ENCODE data around the gene MLLT1. TPM values are rescaled to one million over a fixed set of nuclear protein-coding genes. Genes with fewer than 3 reads are reported as not detected.

Gene MLLT1
- total RNA-seq, 2 donors from 2014 or later: 49.2 to 52.0 TPM

DNA sequence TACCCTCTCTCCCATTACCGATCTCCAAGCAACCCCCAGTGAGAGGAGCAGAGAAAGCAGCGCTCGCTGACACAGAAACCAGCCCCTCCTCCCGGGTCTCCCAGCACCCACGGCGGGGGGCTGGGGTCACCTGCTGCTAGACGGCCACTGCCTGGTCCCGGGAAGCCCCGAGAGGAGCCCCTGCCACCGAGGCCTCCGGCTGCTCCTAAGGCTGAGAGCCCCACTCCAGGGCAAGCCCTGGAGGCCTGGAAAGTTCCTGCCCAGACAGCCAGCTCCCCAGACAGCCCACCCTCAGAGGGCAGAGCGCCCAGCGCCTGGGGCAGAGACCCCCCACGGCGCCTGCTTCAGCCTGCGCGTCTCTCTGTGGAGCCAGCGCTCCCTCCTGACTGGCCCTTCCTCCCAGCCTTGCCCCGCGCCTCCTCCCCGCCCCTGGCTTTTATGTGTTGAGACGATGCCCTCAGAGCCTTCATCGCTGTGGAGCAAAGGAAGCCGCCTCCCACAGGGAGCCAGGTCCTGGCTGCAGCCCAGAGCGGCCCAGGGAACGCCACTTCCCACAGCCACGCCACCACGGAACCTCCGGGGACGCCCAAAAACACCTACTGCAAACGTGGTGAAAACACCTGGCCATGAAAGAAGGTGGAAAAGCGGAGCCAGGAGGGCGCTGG lies 51.1 kb downstream of the MLLT1 start:
- intact Hi-C loops (cut with DNase I): loop anchor here in 1 of 2 donors (1.0 to 10.0 kb wide), 2 partner anchors 12 to 186 kb away; no protein-coding TSS in a partner anchor
- no peak for DNase-seq (ENCODE audit: low spot score)

DNA sequence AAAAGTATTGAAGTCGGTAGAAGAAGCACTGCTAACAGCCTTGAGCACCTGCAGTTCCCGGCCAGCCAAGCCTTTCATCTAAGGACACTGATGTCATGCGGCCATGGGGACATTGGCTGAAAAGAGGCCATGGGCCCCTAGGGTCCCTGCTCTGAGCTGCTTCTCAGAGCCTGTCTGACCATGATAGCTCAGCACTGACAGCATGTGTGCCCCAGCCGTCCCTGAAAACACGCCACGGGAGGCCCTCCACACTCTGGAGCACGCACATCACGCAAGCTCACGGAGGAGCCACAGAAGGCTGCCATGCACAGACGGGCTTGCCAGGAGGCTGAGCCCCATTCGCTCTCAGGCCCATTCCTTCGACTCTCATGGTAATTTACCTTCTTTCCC lies 51.8 kb downstream of the MLLT1 start:
- no peak for DNase-seq (ENCODE audit: low spot score)
- intact Hi-C loops (cut with DNase I): loop anchor here in 1 of 2 donors (10.0 kb wide), 1 partner anchor 187 kb away; no protein-coding TSS in a partner anchor

DNA sequence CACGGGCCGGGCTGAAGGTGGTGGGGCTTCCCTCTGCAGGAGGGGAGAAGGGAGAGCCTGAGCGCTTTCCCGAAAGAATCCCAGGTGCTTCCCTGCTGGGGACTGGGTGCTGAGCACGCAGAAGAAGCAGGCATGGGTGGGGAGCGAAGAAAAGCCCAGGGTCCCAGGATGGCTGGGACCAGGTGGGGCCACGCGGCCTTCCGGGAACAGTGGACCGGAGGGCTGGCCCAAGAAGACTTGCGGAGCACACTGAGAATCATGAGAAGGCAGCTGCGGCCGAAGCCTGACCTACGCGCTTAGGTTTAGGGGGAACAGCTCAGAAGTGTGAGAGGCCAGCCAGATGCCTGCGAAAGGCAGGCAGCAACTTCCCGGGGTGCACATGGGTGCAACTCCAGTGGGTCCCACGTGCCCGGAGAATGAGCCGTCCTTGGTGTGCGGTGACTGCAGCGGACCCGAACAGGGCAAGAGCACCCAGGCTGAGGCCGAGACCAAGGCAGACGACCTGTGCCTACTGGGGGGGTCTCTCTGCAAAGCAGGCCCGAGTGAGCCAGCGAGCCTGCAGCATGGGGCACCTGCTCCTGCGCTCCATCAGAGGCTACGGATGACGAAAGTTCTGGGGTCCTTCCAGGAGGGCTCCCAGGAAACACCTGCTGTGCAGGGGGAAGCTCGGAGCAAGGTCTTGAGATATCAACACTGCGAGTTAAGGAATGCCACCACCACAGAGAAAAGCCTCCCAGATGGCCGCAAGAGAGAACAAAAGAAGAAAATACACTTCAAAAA lies 52.4 kb downstream of the MLLT1 start:
- intact Hi-C loops (cut with DNase I): loop anchor here in 1 of 2 donors (10.0 kb wide), 1 partner anchor 187 kb away; no protein-coding TSS in a partner anchor
- no peak for DNase-seq (ENCODE audit: low spot score)

DNA sequence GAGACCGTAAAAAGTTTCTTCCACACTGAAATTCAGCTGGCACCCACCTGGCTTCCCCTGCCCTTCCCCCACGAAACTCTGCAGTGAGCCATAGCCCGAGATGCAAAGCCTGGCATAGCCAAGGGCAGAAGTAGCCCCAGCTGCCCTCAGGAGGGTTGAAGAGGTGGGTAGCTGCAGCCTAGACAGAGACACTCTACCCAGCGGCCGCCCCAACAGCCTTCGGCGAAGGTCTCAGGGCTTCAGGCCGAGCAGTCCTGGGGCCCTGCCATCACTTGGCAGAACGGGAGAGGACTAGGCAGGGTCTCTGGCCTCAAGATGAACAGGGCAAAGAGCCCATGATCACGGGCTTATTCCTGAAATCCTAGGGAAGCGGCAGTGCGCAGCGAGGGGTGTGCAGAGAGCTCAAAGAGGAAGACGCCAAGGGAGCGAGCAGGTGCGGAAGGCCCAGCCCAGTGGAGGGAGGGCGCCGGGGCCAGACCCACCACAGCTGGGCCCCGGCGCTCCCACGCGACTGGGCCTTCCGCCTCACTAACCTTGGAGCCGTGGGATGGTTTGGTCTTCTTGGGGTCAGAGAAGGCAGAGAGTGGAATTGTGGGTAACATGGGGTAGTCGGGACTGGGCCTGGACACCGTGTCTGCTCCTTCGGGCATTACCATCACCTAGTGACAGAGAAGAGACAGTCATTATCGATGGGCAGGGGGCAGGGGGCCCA lies 53.2 kb downstream of the MLLT1 start:
- intact Hi-C loops (cut with DNase I): loop anchor here in 1 of 2 donors (10.0 kb wide), 1 partner anchor 188 kb away; no protein-coding TSS in a partner anchor

DNA sequence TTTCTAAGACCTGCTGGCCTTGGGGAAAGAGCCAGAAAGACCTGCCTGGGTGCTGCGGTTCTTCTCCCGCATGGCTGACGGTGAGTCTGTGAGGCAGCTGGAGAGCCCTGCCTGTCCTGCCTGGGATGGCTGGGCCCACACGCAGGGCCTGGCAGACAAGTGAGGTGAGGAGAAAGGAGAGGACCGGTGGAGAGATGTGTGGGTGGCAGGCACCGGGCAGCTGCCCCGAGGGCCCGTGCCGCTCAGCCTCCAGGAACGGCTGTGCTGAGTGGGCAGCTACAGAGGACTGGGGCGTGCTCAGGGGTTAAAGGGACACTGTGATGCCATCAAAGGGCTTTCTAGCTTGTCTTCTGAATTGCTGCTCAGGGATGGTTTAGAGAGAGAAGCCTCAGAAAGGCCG lies 53.8 kb downstream of the MLLT1 start:
- intact Hi-C loops (cut with DNase I): loop anchor here in 1 of 2 donors (10.0 kb wide), 1 partner anchor 189 kb away; no protein-coding TSS in a partner anchor
- no peak for DNase-seq (ENCODE audit: low spot score)

More for the DNA sequence above, 53.2 kb downstream of the MLLT1 start:
- no peak for DNase-seq (ENCODE audit: low spot score)

DNA sequence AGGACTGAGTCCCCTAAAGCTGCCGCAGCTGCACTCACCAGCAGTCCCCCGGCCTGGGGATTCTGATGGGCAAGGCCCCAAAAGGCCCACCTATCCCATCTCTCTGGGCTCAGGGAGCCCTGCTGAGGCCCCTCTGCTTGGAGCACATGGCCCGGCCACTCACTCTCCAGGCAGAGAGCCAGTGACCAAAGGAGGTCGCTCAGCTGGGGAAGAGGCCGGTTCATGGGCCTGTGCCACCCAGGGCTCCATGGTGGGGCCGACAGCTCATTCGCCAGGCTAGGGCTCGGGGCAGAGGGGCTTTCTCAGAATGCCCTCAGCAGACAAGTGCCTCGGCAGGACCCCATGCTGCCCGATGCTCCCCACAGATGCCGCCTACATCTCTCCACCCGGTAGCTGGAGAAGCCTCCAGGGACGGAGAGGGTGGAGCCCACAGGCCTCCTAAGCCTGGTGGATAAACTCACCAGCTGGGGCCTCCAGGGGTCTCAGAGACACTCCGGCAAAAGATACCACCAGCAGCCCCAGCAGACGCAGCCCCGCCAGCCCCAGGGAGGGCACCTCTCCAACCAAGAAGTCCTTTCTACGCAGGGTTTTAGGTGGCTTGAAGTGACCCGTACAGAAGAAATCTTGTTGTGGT lies 54.4 kb downstream of the MLLT1 start:
- intact Hi-C loops (cut with DNase I): loop anchor here in 1 of 2 donors (10.0 kb wide), 1 partner anchor 189 kb away; no protein-coding TSS in a partner anchor
- no peak for DNase-seq (ENCODE audit: low spot score)

DNA sequence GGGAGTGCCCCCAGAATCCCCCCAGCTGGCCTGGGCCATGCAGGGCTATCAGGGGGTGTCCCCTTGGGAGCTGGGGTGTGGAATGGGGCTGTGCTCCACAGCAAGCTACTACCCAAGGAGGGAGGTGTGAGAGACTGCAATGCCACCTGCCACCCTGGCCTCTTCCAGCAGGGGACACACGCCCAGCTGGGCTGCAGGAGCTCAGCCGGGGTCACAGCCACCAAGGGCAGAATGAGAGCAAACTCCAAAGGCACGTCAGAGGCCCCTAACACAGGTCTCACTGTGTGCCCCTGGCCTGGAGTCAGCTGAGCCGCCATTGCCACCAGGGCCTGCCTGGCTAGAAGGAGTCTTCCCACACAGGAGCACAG lies 55.5 kb downstream of the MLLT1 start:
- DNase-seq (ENCODE audit: low spot score): no peak
- intact Hi-C loops (cut with DNase I): loop anchor here (5.0 to 10.0 kb wide), 2 partner anchors 78 to 191 kb away; no protein-coding TSS in a partner anchor

DNA sequence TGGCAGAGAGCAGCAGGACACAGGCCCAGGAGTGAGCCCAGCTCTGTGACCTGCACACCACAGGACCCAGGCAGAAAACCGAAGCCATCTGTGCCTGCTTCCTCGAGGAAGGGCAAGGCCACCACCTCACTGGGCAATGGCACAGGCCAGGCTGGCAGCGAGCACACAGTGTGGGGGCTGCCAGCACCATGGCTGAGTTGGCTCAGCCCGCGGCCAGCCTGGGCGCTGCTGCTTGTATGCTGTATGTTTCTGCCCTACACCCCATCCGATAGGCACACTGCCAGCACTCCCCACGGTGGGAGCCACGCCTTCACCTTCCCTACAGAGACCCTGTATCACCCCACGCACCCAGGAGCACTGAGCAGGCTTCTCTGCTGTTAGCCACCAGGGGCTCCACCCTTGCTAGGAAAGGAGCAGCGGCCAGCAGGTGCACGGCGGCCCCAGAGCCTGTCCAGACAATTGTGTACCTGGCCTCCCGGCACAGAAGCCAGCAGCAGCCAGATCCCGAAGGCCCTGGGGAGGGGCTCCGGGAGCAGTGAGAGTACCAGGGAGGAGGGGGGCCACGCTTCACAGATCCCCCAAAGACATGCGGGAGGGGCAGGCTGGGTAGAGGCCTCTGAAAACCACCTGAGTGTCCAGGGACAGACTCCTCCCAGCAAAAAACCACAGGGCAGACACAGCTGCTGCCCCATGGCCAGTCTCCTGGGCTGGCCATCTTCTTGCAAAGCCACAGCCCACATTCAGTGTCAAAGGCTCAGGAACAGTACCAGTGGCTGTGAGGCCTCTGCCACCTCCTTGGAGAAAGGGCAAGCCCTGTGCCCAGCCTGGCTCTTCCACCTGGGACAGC lies 56.1 kb downstream of the MLLT1 start:
- intact Hi-C loops (cut with DNase I): loop anchor here (5.0 to 10.0 kb wide), 2 partner anchors 79 to 191 kb away; no protein-coding TSS in a partner anchor
- no peak for DNase-seq (ENCODE audit: low spot score)

DNA sequence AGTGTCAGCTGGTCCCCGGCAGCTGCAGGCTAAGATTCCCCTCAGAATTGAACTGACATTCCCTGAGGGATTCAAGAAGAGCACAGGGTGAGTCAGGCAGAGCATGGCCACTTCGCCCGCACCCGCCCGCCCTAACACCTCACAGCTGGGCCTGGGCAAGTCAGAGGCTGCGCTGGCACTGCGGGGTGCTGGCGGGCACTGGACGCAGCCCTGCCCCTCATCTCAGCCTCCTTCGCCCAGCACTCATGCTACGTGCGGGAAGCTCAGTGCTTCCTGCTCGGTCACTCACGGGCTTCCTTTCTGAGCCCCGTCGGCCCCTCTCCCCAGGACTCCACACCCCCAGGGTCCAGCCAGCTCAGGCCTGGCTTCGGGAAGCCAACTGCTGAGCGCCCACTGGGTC lies 56.9 kb downstream of the MLLT1 start:
- no peak for DNase-seq (ENCODE audit: low spot score)
- intact Hi-C loops (cut with DNase I): loop anchor here (5.0 to 10.0 kb wide), 2 partner anchors 79 to 192 kb away; no protein-coding TSS in a partner anchor

DNA sequence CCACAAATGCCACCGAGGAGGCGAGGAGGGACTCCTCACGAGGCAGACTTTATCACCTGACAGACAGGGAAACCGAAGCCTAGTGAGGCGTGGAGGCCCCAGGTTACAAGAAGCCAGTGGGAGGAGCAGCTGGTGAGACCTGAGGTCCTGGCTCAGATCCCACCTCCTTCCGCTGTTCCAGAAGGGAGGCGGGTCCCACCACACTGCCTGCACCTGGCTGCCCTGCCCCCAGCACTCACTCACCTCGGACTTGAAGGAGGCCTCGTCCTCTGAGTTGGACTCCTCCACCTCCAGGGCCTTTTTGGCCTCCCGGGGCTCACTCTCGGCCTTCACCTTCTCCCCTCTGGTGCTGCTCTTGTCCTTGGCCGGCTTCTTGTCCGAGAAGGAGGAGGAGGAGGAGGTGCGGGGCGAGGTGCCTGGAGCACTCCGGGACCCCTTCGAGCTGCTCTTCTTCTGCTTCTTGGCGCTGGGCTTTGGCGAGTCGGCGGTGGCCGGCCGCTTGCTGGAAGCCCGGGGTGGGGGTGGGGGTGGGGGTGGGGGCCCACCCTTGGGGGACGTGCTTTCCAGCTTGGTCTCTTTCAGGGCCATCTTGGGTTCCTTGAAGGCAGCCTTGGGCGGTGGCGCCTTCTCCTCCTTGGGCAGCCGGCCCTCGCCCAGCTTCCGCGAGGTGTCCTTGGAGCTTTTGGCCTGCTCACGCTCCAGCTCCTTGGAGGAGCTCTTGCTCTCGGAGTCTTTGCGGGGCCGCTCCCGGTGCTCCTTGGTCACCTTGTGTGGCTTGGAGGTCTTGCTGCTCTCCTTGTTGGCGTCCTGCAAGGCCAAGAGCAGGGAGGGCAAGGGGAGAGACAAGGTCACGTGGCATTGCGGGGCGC lies 57.7 kb downstream of the MLLT1 start:
- intact Hi-C loops (cut with DNase I): loop anchor here (2.0 to 10.0 kb wide), 3 partner anchors 75 to 193 kb away; no protein-coding TSS in a partner anchor
- no peak for DNase-seq (ENCODE audit: low spot score)

DNA sequence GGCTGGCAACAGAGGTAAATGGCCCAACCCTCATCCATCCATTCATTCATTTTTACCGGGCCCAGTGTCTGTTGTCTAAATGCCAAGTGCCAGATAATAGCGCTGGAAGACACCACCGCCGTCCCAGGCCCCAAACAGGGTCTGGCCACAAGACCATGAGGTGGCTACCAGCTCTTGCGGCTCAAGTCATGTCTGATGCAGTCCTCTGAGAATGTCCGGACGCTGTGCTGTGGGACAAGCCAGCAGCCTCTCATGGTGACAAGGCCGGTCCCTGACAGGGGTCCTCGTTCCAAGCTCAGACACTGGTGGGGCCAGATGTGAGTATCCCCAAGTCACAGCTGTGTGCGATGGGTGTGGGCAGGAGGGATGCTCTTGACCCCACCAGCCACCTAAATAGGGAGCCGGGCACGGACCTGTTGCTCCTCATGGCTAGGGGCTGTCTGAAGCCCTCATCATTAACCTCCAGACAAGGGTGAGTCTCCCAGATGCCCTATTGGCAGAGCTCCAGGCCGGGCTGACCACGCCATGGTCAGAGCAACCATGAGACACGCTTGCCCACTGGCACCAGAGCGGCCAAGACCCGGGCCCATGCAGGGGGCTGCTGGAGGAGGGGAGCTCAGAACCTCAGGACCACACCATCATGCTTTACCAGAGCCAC lies 58.4 kb downstream of the MLLT1 start:
- intact Hi-C loops (cut with DNase I): loop anchor here (2.0 to 10.0 kb wide), 3 partner anchors 75 to 193 kb away; no protein-coding TSS in a partner anchor
- DNase-seq (ENCODE audit: low spot score): no peak

DNA sequence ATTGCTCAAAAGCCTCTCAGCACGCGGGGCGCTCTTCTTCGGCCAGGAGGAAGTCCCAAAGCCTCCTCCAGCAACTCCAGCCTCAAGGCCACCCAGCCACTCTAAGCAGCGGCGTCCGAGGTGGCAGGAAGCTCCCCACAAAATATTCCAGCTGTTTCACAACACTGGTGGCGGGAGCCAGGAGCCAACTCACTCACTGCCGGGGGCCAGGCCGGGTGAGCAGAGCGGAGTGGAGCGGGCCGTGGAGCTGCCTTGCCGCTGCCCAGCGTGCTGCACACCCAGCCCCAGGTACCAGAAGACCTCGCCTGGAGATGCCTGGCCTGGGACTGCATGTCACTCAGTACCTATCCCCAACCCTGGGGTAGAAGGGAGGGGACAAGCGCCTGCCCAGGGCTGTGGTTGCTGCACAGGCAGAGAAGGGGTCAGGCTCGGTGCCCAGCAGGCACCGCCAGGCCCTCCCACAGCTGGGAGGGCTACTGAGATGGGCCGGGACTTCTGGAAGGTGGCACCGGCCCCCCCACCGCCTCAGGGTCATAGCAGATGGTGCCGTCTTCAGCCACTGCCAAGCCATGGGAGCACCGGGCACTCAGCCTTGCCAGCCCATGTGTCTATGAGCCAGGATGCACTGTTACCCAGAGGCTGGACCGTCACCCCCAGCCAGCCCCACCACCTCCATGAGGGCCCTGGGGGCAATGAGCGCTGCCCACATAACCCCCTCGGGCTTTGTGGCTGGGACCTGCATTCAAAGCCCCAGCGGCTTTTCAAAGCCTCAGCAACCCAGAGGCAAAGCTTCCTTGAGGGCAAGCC lies 59.2 kb downstream of the MLLT1 start:
- intact Hi-C loops (cut with DNase I): loop anchor here (2.0 to 10.0 kb wide), 3 partner anchors 76 to 194 kb away; no protein-coding TSS in a partner anchor
- peak; percentile 93 for DNase-seq (ENCODE audit: low spot score)

DNA sequence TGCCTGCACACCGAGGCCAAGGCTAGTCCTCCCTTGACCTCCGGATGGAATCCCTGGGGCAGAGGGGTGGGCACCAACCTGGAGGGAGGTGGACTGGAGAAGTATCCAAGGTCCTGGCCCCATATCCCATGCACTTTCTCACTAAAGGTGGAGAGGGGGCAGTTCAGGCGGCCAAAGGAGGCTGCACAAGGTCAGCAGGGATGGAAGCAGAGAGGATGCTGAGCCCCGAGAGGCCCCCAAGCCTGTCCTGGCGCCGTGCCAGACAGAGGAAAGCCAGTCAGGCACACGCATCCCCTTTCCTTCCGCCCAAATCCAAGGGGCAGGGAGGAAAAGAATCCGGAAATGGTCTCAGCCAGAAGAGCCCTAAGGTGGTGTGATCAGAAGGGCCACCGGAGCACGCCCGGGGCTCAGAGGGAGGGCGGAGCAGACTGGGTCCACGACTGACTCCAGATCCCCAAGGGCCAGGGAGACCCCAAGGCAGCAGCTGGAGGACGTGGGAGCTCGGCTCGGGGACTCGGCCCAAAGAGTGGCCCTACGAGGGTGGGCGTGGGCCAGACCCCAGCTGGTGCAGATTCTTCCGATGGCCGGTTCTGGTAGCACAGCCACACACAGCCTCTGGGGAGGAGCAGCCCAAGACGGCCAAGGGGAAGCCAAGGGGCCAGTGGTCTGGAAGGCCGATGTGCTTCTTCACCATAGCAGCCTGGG lies 60.0 kb downstream of the MLLT1 start:
- intact Hi-C loops (cut with DNase I): loop anchor here (2.0 to 10.0 kb wide), 4 partner anchors 63 to 195 kb away; no protein-coding TSS in a partner anchor
- DNase-seq (ENCODE audit: low spot score): no peak

DNA sequence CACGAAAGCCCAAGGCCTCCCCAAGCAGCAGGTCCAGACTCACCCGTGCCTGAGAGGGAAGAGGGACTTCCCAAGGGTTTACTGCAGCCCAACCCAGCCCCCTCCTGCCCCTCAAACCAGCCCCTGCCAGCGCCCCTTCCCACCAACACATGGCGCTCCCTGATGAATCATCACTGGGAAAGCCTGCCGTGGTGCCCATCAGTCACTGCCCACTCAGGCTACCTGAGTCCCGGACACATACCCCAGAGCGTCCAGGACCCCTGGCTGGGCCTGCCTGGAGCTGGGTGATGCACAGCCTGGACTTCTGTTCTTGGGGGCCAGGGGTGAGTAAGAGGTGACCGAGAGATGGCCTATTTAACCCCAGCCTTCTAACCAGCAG lies 60.6 kb downstream of the MLLT1 start:
- no peak for DNase-seq (ENCODE audit: low spot score)
- intact Hi-C loops (cut with DNase I): loop anchor here in 1 of 2 donors (5.0 kb wide), 1 partner anchor 63 kb away; no protein-coding TSS in a partner anchor
